Measurements from ENCODE around the gene LRRC4C. TPM values are rescaled to one million over a fixed set of nuclear protein-coding genes. Genes with fewer than 3 reads are reported as not detected.

Gene LRRC4C
- total RNA-seq, 1 donor from 2014 or later: 0.62 TPM

DNA sequence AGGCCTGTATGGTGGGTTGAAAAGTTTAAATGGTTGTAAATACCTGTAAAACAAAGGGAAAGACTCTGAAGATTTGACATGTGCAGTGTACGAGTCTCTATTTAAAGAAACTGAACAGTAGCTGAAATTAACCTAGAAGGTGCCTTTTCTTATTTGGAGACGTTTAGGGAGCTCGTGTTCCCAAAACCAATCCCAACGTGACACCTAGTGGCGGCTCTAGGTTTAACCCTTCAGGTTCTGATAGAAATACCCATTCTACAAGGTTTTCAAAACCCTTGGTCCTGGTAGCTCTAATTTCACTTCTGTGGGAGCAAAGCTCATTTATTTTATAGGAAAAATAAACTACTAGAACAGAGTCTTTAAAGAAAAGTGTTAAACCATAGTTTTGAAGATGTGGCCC lies 258.3 kb downstream of the LRRC4C start:
- DNase-seq (no peak), ATAC-seq (ENCODE audit: poor library complexity) (no peak)
- intact Hi-C loops (cut with DNase I): no loop called here

DNA sequence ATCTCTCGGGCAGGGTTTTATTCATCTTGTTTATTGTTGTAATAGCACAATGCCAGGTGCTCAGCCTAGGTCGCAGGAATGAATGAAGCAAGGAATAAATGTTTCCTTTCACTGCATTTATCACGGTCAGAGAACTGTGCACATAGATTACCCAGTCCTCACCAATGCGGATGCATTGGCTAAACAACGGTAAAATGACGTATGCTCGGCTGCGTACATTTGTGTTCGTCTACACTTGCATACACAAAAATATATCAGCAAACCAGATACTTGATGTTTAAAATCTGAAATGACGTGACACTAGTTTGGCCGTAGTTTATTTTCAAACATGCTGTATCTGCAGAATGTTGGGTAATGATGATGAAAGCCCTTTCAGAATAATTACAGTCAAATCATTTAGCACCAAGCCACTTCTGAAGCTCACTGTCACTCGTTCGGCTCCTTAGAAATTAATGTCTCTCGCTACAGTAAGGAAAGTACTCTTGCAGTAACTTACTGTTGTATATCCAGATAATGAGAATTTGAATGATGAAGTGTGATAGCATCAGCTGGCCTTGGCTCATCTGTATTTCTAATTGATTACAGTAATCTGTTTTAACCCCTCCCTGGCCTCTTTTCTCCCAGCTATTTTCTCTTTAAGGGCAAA lies 268.9 kb downstream of the LRRC4C start:
- ATAC-seq (ENCODE audit: poor library complexity): no peak
- intact Hi-C loops (cut with DNase I): no loop called here
- no peak for DNase-seq

DNA sequence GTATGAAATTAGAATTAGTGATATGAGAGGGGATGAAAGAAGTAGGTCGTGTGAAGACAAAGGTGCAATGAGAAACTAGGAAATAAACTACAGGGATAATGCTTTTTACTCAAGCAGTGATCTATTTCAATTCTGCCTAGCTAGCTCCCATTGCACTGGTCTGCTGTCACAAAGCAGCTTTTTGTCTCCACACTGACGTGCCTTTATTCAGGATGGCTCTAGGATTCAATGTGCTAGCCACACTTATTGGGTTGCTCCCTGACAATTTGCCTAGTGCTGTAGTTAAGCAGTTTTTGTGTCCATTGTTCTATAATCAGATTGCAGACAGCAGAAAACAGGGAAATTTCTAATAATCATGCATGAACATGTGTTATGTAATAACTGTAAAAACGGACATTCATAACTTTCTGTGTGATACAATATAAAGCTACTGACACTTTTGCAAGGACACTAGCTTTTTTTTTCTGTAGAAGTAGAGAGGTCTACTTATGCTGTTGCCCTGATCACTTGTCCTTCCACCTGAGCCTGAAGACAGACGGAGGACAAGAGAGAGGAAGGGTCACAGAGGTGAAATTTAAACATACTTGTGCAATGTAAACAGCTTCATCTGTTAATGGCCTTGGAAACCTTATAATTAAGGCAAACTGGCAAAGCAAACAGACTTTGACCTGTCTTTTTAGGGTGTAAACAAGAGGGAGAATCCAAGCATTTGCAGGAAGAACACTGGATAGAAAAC lies 269.6 kb downstream of the LRRC4C start:
- no peak for ATAC-seq (ENCODE audit: poor library complexity)
- no peak for DNase-seq
- intact Hi-C loops (cut with DNase I): no loop called here

DNA sequence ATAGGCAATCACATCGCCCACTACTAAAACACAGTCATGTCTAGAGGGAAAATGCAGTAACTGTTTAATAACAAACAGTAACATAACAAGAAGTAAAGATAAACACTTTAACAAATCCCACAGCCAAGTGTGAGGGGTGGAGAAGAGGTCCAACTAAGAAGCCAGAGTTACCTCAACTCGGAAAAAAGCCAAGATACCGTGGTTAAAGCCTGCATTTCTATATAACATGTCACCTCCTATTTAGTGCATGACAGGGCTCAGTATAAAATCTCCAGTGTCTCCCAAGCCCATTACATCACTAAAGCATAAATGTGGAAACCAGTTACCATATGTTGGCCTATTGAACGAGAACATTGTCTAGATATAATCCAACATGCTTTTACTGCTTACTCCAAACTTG lies 281.7 kb downstream of the LRRC4C start:
- intact Hi-C loops (cut with DNase I): no loop called here
- ATAC-seq (ENCODE audit: poor library complexity) (no peak), DNase-seq (no peak)

DNA sequence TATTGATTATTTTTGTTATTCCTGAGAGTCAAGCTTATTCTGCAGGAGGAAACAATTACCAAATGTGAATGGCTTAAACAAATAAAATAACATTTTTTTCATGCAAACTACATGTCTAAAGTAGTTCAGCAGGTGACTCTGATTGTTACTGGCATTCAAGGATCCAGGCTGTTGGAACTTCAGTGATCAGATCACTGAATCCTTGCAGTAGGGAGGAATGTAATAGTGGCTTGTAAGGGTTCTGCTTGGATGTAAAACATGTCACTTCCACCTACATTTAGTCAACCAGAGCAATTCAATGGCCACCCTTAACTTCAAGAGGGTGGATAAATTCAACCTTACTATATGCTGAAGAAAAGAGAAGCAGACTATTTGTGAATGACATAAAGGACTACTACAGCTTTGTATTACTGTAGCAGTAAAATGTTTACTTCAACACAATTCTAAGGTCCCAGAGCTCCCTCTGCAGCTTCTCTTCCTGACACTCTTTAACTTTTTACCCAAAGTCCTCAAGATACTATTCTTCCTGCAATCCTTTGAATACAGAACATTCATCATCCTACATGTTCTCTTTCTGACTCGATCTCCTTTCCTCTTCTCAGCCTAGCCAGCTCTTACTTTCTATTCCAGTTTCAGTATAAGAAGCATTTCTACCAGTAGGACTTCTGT lies 284.0 kb downstream of the LRRC4C start:
- DNase-seq (no peak), ATAC-seq (ENCODE audit: poor library complexity) (no peak)
- intact Hi-C loops (cut with DNase I): no loop called here

DNA sequence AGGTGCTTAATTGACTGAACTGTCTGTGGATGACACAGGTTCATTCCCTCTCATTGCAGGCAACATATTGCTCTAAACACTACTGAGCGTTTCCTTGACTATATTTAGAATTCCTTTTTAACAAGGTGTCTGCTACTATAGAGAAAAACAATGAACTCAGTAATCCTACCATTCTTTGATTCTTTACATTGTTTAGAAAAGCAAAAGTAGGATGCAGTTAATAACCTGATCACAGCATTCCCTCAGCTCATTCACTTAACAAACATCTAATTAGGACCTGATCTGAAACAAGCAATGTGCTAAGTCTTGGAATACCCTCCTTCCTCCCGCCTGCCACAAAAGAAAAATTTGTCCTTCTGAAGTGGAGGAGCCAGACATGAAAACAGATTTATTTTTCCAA lies 313.1 kb downstream of the LRRC4C start:
- ATAC-seq (ENCODE audit: poor library complexity) (no peak), DNase-seq (no peak)
- intact Hi-C loops (cut with DNase I): no loop called here

DNA sequence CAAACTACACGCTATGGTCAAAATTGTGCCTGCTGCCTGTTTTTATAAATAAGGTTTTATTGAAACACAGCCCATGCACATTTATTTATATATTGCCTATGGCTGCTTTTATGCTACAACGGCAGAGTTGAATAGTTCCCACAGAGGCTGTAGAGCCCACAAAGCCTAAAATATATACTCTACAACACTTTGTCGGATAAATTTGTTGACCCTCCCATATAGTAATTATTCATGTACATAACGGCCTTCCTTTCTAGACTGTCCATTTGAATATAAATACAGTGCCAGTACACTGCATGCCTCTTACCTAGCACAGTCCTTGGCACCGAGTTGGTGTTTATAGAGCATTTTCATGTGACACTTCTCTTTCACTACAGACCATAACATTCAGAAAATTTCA lies 314.0 kb downstream of the LRRC4C start:
- intact Hi-C loops (cut with DNase I): no loop called here
- DNase-seq: no peak
- ATAC-seq (ENCODE audit: poor library complexity): no peak

DNA sequence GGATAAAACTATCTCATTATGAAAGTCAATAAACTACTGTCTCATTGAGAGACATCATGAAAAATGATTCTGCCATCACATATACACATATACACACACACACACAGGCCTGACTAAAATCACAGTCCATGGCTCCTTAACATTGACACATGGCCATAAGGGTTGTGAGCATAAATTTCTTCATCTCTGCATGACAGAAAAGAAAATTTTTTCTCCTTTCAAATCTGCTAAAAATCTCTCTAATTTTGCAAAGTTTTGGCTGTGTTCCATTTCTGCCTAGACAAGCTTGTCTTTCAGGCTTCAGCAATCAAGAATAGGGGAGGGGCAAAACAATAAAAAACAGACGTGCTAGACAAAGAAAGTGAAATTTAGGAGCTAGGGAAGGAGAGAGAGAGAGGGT lies 324.5 kb downstream of the LRRC4C start:
- no peak for DNase-seq
- intact Hi-C loops (cut with DNase I): no loop called here
- ATAC-seq (ENCODE audit: poor library complexity): no peak

DNA sequence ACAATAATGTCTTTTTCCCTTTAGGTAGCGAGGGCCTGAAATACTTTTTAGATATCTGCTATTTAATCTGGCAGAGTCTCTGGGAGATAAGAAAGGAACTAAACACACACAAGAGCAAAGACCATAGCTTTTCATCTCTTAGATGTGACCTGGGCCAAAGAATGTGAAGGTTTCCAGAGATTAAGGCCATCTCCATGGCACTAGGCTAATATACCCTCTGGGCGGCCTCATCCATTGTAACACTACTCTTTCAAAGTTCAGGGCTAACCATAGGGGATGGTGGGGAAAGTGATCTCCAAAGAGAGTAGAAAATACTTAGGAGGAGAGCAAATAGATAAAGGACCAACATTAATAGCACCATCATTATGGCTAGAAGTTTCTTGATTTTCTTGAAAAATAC lies 326.4 kb downstream of the LRRC4C start:
- DNase-seq: no peak
- ATAC-seq (ENCODE audit: poor library complexity): no peak
- intact Hi-C loops (cut with DNase I): no loop called here

DNA sequence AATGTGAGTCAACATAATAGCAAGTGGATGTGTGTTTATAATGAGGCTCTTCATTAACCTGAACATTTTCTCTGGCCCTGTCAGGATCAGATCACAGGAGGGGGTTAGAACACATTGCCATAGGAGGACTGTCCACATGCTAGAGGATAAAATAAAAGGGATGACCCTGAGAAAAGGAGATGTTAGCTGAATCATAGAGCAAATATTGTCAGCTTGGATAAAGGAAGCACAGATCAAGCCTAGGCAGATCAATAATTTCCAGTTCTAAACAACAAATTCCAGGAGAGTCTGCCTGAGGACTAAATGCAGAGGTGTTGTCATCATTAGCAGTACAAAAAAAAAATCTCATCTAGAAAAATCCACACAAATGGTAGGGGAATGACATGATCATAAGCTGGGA lies 337.9 kb downstream of the LRRC4C start:
- intact Hi-C loops (cut with DNase I): no loop called here
- ATAC-seq (ENCODE audit: poor library complexity) (no peak), DNase-seq (no peak)

DNA sequence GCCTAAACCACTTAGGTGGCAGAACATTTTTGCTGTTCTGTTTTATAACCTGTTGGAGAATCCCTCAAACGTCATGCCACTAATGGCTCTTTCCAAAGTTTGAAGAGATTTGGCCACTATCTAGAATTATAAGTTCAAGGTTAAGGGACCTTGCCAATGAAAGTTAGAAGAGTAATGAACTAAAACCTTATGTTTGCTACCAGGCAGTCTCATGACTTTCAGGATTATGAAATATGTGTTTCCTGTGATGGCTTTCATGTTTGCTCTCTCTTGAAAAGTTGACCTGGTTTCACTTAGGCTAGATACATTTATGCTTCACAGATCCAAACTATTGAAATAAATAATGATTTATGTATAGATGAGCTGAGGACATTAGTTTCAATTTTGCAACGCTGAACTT lies 340.0 kb downstream of the LRRC4C start:
- DNase-seq (no peak), ATAC-seq (ENCODE audit: poor library complexity) (no peak)
- intact Hi-C loops (cut with DNase I): no loop called here

DNA sequence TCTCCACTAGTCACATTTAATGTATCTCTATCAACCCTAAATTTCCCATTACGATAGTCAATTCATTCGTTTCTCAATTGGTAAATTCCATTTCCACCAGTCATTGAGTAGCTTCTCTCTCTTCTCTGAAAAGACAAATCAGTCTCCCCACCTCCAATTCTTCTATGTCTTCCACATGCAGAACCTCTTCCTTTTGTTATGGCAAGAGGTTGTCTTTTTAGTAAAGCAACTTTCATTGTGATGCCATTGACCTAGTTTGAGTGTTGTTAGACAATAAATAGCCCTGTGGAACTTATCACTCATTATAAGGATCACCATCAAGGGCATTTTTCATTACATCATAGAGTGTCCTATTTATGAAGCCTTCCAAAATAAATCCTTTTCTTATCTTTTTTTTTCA lies 340.9 kb downstream of the LRRC4C start:
- intact Hi-C loops (cut with DNase I): no loop called here
- no peak for DNase-seq
- no peak for ATAC-seq (ENCODE audit: poor library complexity)

DNA sequence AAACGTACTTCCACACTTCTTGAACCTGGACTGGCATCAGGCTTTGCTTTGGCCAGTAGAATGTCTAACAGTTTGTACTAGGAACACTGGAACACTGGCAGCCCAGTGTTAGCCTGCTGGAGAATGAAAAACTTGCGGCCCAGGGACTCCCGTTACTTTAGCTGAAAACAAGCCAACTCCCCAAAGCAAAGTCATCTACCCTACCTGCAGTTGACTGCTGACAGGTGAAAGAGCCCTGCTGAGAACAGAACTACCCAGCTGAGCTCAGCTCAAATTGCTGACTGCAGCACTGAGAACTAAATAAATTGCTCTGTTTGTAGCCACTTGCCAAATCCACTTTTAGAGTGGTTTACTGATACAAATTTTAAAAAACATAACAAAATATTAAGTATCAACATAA lies 342.5 kb downstream of the LRRC4C start:
- intact Hi-C loops (cut with DNase I): no loop called here
- ATAC-seq (ENCODE audit: poor library complexity) (no peak), DNase-seq (no peak)

DNA sequence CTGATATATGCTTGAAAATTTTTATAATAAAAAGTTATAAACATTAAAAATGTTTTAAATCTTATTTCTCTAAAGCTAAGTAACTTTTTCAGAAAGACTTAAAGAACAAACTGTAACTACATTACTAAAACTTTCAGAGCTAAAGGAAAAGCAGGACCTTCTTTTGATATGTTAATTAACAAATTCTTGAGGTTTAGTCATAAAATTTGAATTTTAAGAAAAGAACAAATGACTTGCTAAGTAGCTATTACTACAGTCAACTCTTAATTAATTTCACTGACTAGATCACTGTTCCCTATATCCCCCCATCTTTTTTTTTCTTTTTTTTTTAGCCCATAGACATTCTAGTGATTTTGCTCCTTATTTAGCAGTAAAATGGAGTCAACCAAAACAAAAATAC lies 344.4 kb downstream of the LRRC4C start:
- no peak for ATAC-seq (ENCODE audit: poor library complexity)
- intact Hi-C loops (cut with DNase I): no loop called here
- DNase-seq: no peak

DNA sequence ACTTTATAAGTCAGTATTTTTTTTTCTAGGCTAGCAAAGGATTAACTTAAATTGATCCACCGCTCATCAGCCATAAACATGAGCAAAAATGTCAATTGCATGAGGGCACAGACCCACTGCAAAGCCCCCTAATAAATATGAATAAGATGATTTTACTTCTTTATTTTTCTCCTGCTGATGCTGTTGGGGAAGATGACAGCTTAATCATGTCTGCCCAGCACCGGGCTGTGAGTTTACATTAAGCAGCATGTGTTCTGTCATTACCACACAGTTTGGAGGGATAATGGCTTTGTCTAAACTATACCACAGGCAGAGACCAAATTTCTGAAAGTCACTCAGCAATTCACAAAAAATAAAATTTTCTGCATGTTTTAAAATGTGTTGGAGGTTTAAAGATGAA lies 346.3 kb downstream of the LRRC4C start:
- ATAC-seq (ENCODE audit: poor library complexity): no peak
- intact Hi-C loops (cut with DNase I): no loop called here
- DNase-seq: no peak

DNA sequence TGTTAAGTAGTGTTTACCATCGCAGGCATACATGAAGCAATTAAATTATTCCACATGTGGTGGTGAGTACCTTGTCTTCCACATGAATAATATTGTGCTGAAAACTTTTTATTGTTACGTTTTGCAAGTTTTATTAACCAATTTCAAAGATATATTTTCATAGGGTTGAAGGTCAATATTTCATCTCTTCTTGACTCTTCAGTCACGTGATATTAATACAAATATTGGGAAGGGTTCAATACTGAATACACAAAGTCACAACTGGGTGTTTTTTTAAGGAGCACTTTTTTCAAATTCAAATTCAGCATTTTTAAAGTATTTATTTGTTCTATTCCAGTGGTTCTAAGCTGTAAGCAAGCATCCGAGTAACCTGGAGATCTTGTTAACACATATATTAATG lies 348.9 kb downstream of the LRRC4C start:
- no peak for ATAC-seq (ENCODE audit: poor library complexity)
- intact Hi-C loops (cut with DNase I): no loop called here
- no peak for DNase-seq

DNA sequence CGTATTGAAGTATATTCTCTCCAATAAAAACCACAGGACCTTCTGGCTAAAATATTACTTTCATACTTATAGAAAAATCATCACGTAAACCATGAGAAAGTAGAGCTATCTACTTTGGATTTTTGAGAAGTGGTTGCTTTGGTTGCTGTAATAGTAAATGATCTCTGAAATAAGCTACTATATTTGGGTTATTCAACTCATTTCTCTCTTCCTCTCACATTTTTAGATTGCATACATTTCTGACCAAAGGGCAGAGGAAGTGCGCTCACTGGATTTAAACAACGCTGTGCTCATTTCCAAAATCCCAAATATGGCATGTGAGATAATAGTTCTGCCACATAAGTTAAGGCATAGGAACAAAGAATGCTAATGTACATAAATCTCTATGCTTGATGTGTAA lies 357.0 kb downstream of the LRRC4C start:
- intact Hi-C loops (cut with DNase I): no loop called here
- DNase-seq (no peak), ATAC-seq (ENCODE audit: poor library complexity) (no peak)

DNA sequence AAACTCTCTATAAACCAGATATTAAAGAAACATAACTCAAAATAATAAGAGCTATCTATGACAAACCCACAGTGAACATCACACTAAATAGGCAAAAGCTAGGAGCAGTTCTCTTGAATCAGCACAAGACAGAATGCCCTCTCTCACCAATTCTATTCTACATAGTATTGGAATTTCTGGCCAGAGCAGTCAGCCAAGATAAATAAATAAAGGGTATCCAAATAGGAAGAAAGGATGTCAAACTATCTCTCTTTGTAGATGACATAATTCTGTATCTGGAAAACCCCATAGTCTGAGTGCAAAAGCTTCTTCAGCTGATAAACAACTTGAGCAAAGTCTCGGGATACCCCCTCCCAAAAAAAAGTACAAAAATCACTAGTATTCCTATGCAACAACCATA lies 359.8 kb downstream of the LRRC4C start:
- DNase-seq: no peak
- no peak for ATAC-seq (ENCODE audit: poor library complexity)
- intact Hi-C loops (cut with DNase I): no loop called here

DNA sequence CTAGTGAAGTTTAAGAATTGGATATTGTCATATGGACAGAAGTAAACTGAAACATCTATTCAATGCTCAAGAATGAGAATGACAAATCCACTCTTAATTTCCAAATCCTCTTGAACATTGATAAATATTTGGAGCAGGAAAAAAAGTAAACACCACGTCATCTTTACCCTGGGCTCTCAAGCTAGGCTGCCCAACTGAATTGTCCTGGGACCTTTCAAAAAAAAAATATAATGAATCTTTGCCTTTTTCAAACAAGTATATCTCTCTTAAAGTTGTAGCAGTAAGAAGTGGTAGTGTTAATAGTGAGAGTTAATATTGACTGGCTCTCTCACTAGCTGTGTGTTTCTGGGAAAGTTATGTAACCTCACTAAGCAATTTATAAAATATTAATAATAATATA lies 374.3 kb downstream of the LRRC4C start:
- no peak for DNase-seq
- no peak for ATAC-seq (ENCODE audit: poor library complexity)
- intact Hi-C loops (cut with DNase I): no loop called here

DNA sequence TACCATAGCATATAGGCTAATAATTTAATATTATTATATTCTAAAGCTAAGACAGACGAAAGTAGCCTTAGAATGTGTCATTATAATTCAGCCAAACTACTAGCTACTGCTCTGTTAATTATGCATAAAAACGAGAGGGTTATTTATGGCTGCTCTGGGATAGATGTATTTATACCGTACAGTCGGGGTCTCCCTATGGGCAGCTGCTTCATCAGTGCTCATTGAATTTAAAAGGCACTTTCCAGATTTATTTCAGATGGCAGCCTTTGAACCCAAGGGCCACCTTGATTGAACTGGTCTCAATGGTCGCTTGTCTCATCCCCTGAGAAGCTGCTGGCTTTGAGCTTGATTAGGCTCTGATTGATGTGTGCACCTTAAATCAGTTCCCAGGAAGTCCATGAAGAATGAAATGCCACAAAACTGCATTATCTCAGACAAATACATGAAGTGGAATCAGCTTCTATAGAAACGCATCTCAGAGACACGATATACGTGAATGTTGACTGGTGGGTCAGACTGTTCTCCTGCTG lies 377.6 kb downstream of the LRRC4C start:
- DNase-seq: no peak
- no peak for ATAC-seq (ENCODE audit: poor library complexity)
- intact Hi-C loops (cut with DNase I): no loop called here
